Activated T-cell treated with anti-CD3 and anti-CD28 coated beads for 48 hours (primary cell): ENCODE data around the gene CPT1B.
"Not testable (repeated sequence)": the region's sequence is repeated elsewhere in the genome, so short reads cannot be mapped to it uniquely, and the experiment has no call there.

Experiments
- DNase-seq: peaks from one replicate; pipeline ENCODE4 v3.0.0-alpha.2; 2020; ENCODE audit warnings: low read depth

Gene CPT1B

GRCh38 chr22:50577987-50578775 is at the start of gene CPT1B:
Gene CPT1B, minus strand, starts transcription at chr22:50578427. Its CDS starts 512 bp downstream, at chr22:50577915.
- DNase-seq: no peak

GRCh38 chr22:50626850-50627641 is 48.8 kb upstream of the CPT1B start:
- no peak for DNase-seq

DNA sequence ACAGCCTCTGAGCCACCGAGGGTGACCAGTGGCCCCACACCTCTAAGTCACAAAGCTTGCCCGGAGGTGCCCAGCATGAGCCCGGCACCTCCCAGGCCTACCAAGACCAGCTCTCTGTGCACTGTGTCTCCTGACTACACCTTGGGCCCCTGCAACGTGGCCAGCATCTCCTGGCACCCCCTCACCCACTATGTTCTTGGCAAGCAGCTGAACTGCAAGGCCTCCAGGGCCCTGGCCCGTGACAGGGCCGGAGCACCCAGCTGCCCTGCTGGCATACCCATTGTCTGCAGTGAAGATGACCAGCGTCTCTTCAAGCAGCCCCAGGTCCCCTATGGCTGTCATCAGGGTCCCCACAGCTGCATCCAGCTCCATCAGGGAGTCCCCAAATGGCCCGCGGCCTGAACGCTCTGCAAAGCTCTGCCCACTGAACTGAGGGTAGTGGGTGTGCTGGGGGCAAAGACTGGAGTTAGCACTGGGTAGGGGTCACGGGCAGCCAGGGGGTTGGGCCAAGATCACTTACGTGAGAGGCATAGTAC is 48.2 kb upstream of the CPT1B start:
- DNase-seq: no peak

DNA sequence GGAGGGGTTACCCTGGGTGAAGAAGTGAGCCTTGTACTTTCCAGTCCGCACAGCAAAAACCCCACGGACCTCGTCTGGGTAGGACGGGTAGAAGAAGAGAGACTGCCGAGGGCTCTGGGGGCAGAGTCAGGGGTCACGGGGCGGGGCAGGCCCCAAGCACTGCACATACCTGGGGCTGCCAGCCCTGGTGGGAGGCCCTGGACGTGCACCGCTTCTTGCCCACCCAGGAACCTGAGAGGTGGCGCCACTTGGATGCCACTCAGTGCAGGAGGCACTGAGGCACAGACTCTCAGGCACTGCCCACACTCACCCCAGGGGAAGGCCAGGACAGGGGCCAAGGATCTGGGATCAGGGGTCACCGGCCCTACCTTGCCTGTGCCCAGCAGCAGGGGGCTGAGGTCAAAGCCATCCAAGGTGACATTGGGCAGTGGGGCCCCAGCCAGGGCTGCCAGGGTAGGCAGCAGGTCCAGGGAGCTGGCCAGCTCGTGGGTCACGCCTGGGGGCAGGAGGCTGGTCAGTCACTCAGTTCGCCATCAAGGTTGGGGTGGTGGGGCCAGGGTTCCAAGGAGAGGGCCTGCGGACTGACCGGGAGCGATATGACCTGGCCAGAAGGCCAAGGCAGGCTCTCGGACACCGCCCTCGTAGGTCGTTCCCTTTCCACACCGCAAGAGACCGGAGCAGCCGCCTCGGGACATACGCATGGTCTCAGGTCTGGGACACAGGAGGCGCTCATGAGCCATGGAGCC is 47.5 kb upstream of the CPT1B start:
- no peak for DNase-seq

- no peak for DNase-seq
Observed at GRCh38 chr22:50625131-50625567, 46.9 kb upstream of the CPT1B start.

GRCh38 chr22:50624347-50625130 is 46.3 kb upstream of the CPT1B start:
- DNase-seq: no peak

DNA sequence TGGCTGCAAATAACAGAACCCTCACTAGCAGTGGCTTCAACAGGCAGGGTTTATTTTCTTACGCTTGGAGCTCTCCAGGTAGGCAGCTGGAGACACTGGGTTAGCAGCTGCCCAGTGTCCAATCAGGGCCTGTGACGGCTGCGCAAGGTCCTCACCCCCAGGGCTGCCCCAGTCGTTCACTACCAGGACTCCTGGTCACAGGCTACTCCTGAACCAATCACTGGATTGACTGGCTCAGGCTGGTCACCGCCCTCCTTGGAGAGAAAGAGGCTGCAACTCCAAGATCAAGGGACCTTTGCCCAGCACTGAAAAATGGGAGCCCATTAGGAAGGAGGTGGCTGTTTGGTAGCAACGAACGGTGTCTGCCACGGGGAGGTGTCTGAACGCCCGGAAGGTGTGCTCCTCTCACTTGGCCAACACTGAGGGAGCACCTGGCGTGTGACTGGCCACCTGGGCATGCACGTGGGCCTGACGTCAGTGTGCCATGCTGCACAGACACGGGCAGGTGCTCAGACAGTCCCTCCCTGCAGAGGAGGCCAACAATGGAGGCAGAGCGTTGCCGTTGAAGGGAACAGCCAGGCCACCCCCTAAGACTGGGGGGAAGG is 44.6 kb upstream of the CPT1B start:
- DNase-seq: no peak

DNA sequence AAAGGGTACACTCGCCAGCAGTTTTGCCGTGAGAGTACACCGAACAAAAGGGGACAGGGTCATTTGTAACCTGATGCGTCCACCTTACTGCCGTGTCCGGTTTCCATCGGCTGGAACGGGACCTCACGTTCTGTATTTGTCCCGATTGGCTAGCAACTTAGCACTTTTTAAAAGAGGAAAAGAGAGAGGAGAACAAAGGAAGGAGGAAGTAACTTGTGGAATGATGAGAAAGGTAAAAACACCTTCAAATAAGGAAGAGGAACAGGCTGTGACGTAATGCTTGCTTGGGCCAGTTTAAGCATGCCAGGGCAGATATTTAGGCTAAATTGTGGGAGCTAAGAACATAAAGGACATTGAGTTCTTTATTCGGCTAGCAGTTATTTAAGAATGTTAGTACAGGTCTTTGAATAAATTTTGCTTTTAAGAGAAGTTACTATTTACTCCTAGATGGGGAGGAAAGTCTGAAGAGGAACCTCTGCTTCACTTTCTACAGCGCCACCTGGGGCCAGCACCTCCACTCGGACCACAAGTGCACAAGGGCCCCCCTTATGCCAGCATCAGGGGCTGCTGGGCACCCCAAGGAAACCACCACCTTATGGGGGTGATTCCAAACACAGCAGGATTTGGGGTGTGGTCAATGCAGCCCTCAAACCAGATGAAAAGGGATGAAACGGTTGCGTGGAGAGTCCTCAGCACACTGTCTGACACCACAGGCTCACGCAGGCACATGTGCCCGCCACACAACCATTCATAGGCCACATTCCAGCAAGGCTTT is 43.9 kb upstream of the CPT1B start:
- no peak for DNase-seq

DNA sequence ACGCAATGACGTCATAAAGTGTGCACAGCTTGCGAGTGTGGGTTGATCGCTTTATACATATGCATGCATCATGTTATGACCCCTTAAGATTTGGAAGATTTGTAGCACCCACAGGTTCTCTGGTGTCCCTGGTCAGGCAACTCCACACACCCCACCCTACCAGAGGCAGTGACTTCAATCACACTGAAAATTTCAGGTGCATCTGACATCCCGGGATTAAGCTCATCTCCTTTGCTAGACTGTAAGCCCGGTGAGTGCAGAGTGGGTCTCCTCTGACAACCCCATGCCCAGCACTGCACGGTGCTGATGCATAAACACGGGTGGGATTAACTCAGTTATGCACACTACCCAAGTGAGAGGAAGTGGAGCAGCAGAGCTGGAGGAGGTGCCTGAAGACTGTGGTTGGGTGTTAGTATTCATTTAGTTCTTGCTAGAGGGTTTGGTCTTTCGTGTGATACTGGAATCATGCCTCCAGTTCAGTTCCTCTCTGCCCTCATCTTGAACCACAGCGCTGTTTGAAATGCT is 43.2 kb upstream of the CPT1B start:
- peak; percentile 48 for DNase-seq

DNA sequence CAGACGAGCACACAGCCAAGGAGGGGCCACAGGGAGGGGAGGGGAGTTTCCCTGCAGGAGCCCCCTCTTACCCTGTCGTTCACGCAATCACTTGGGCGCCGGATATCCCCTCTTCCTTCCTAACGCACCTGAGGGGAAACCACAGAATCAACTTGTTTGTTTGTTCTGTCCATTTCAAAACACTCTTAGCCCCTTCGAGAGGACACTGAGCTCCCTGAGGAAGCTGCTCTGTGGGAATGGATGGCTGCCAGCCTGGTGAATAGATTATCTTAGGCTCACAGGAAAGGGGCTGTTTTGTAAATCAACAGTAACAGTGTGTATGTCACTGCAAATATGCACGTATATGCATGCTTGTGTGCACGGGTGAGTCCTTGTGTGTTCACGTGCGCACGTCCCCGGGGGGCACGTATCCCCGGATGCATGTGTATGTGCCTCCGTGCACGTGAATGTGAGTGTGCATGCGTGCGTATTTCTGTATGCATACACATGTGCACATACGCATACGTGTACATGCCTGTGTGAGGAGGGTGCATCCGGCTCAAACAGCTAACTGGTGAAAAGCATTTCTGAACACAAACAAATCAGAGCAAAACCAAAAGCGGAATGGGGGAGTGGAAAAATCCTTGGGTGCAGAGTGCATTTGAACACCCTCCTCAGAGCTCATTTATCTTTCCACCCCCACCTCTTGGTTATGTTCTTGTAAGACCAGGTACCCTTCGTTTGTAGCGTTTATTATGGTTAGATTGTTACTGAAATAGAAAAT is 42.5 kb upstream of the CPT1B start:
- DNase-seq: peak; percentile 54

DNA sequence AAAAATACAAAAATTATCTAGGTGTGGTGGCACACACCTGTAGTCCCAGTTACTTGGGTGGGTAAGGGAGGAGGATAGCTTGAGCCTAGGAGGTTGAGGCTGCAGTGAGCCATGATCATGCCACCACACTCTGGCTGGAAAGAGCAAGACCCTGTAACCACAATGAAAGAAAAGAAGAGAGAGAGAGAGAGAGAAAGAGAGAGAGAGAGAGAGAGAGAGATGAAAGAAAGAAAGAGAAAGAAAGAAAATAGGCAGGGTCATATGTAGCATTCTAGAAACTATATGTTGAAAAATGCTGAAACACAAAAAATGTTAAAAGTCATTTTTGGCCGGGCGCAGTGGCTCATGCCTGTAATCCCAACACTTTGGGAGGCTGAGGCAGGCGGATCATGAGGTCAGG is 36.1 kb upstream of the CPT1B start:
- not testable (repeated sequence) for DNase-seq

- no peak for DNase-seq
Observed at GRCh38 chr22:50613291-50613981, 35.2 kb upstream of the CPT1B start.

- no peak for DNase-seq
Observed at GRCh38 chr22:50612528-50613221, 34.4 kb upstream of the CPT1B start.

GRCh38 chr22:50612168-50612527 is 33.9 kb upstream of the CPT1B start:
- DNase-seq: no peak

- no peak for DNase-seq
Observed at GRCh38 chr22:50611341-50612060, 33.3 kb upstream of the CPT1B start.

GRCh38 chr22:50610581-50610980 is 32.4 kb upstream of the CPT1B start:
- no peak for DNase-seq

DNA sequence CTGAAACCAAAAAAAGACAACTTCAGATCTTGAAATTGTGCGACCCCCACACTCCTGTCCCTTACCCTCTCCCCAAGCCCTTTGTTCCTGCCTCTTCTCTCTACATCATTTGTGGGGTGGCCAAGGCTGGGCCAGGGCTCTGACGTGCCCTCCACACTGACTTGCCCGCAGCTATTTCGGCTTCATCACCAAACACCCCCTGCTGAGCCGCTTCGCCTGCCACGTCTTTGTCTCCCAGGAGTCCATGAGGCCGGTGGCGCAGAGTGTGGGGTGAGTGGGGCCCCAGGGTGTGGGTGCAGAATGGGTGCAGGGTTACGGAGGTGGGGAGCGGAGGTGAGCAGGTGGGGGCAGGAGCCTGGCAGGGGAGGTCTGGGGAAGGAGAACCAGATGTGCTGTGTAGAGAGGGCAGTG is 31.8 kb upstream of the CPT1B start:
- DNase-seq: no peak
